22Rv1 (cell line): ENCODE measurements around the gene RNU6-9.

ENCODE experiments used
- H3K27ac ChIP-seq: fragments of 450-650 bp; 2 replicates; pipeline ENCODE4 v1.5.1; 2017
- CTCF ChIP-seq: fragments of 450-650 bp; IDR thresholded peaks from 2 replicates; pipeline ENCODE4 v1.5.1; 2017; ENCODE audit warnings: mild to moderate bottlenecking
- ZFX ChIP-seq: fragments of 450-650 bp; IDR thresholded peaks from 2 replicates; pipeline ENCODE4 v1.6.1; 2017; ENCODE audit warnings: antibody characterized with exemption, borderline replicate concordance

RNU6-9 gene

GRCh38 chr19:855566-856120, 37.6 kb upstream of the RNU6-9 start:
- H3K27ac ChIP-seq, result no peak overlapping the region
- no peak for TF ChIP-seq CTCF
- TF ChIP-seq ZFX, result no peak

GRCh38 chr19:858284-858683, 35.0 kb upstream of the RNU6-9 start:
- TF ChIP-seq ZFX (no peak), CTCF (no peak)
- no peak overlapping the region for H3K27ac ChIP-seq

- peak within 1 kb of the TSS; percentile 88 for H3K27ac ChIP-seq
- no peak for TF ChIP-seq ZFX
- no peak for TF ChIP-seq CTCF
Observed at GRCh38 chr19:858868-859843, 34.1 kb upstream of the RNU6-9 start, which contains the start of gene CFD. Gene CFD, plus strand, starts transcription at chr19:859664. Its CDS starts 26 bp downstream, at chr19:859690.

- TF ChIP-seq ZFX, result no peak
- no peak for TF ChIP-seq CTCF
- peak overlapping the region; percentile 88 for H3K27ac ChIP-seq
Observed at GRCh38 chr19:861141-861755, 32.0 kb upstream of the RNU6-9 start.

GRCh38 chr19:861756-862580, 31.3 kb upstream of the RNU6-9 start:
- H3K27ac ChIP-seq, result peak overlapping the region; percentile 88
- TF ChIP-seq ZFX, result no peak
- TF ChIP-seq CTCF, result peak; percentile 71

GRCh38 chr19:862581-863314, 30.5 kb upstream of the RNU6-9 start:
- TF ChIP-seq ZFX, result no peak
- no peak for TF ChIP-seq CTCF
- H3K27ac ChIP-seq, result peak overlapping the region; percentile 88
